Peyer's patch (tissue), 4 donors: ENCODE results near the gene GRID2. TPM values are rescaled to one million over a fixed set of nuclear protein-coding genes. Genes with fewer than 3 reads are reported as not detected.

Experiments
- DNase-seq, 3 donors: peaks; one replicate each; pipeline ENCODE4 v3.0.0-alpha.2; 2017 to 2019
- H3K27ac ChIP-seq, 4 donors: fragments of 200-600 bp; sonication (generic); one replicate each; pipeline ENCODE4 v1.5.1; 2016 to 2019
- H3K27me3 ChIP-seq, 2 donors: fragments of 200-600 bp; sonication (generic); one replicate each; pipeline ENCODE4 v1.5.1; 2019
- H3K36me3 ChIP-seq, 3 donors: fragments of 200-600 bp; sonication (generic); one replicate each; pipeline ENCODE4 v1.5.1; 2016 to 2019
- H3K4me1 ChIP-seq, 4 donors: fragments of 200-600 bp; sonication (generic); one replicate each; pipeline ENCODE4 v1.5.1; 2016 to 2019
- H3K4me3 ChIP-seq, 4 donors: fragments of 200-600 bp; sonication (generic); 1 replicate in 3 of 4; 2 replicates in 1 of 4; pipeline ENCODE4 v1.5.1; 2016 to 2019; ENCODE audit warnings: mild to moderate bottlenecking in 1 of 4
- H3K9me3 ChIP-seq, 4 donors: fragments of 200-600 bp; sonication (generic); one replicate each; pipeline ENCODE4 v1.5.1; 2016 to 2019; ENCODE audit warnings: mild to moderate bottlenecking in 1 of 4
- POLR2A ChIP-seq, 2 donors: fragments of 450-650 bp; IDR thresholded peaks; one replicate each; pipeline ENCODE4 v1.5.1; 2017; ENCODE audit warnings: antibody characterized with exemption in 2 of 2, mild to moderate bottlenecking in 2 of 2, moderate library complexity in 2 of 2
- total RNA-seq, 4 donors: library from RNA; depleted of rRNA; stranded (reverse); fragments of >200 nt; gene quantifications; one replicate each; pipeline ENCODE4 v1.1.0, GENCODE V29; 2016
- TF ChIP-seq, protein P1 (sequence below), 6 experiments: fragments of 450-650 bp in 4 of 6; fragments of 200-600 bp in 2 of 6; sonication (generic) in 1 of 6; IDR thresholded peaks; one replicate each; pipeline ENCODE4 v1.5.1; 2017 to 2019; ENCODE audit warnings: antibody characterized with exemption in 6 of 6, mild to moderate bottlenecking in 3 of 6, moderate library complexity in 1 of 6

Gene GRID2
- total RNA-seq, 4 donors from 2014 or later = 0.54 TPM; not detected in 3

- TF ChIP-seq, protein P1, sequence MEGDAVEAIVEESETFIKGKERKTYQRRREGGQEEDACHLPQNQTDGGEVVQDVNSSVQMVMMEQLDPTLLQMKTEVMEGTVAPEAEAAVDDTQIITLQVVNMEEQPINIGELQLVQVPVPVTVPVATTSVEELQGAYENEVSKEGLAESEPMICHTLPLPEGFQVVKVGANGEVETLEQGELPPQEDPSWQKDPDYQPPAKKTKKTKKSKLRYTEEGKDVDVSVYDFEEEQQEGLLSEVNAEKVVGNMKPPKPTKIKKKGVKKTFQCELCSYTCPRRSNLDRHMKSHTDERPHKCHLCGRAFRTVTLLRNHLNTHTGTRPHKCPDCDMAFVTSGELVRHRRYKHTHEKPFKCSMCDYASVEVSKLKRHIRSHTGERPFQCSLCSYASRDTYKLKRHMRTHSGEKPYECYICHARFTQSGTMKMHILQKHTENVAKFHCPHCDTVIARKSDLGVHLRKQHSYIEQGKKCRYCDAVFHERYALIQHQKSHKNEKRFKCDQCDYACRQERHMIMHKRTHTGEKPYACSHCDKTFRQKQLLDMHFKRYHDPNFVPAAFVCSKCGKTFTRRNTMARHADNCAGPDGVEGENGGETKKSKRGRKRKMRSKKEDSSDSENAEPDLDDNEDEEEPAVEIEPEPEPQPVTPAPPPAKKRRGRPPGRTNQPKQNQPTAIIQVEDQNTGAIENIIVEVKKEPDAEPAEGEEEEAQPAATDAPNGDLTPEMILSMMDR (IDR thresholded peaks at IDR 0.05) = no peak
- TF ChIP-seq POLR2A (IDR thresholded peaks at IDR 0.05) = no peak
- Histone ChIP-seq H3K4me1 (no peaks in the 10 kb centered on the region), H3K4me3 (no peak overlapping the region), H3K27ac (no peak overlapping the region), H3K9me3 (no peaks in the 10 kb centered on the region), H3K36me3 (no peaks in the 10 kb centered on the region), H3K27me3 (no peaks in the 10 kb centered on the region)
- no peak for DNase-seq
Observed at GRCh38 chr4:93319041-93319440, 1015.3 kb downstream of the GRID2 start.

- H3K4me3 ChIP-seq = no peak overlapping the region
- no peak overlapping the region for H3K27ac ChIP-seq
- no peak for TF ChIP-seq POLR2A (IDR thresholded peaks at IDR 0.05)
- TF ChIP-seq, protein P1 (IDR thresholded peaks at IDR 0.05) = no peak
- H3K9me3 ChIP-seq = no peaks in the 10 kb centered on the region
- no peaks in the 10 kb centered on the region for H3K27me3 ChIP-seq
- no peak for DNase-seq
- H3K36me3 ChIP-seq = no peaks in the 10 kb centered on the region
- H3K4me1 ChIP-seq = no peaks in the 10 kb centered on the region
Observed at GRCh38 chr4:93320356-93320755, 1016.6 kb downstream of the GRID2 start.

DNA sequence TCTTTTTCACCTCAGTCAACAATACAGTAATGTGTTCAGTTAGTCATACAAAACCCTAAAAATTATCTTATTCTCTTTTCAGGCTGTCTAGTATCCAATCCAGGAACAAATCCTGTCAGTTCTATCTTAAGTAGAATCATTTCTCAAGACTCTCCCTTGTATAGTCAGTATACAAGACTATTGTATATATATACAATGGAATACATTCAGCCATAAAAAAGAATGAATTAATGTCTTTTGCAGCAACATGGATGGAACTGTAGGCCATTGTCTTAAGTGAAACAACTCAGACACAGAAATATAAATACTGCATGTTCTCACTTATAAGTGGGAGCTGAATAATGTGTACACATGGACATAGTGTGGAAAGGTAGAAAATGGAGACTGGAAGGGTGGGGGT lies 1023.6 kb downstream of the GRID2 start:
- H3K4me3 ChIP-seq = no peak overlapping the region
- H3K36me3 ChIP-seq = no peaks in the 10 kb centered on the region
- no peaks in the 10 kb centered on the region for H3K9me3 ChIP-seq
- no peak for DNase-seq
- no peaks in the 10 kb centered on the region for H3K4me1 ChIP-seq
- H3K27me3 ChIP-seq = no peaks in the 10 kb centered on the region
- H3K27ac ChIP-seq = no peak overlapping the region
- TF ChIP-seq POLR2A (IDR thresholded peaks at IDR 0.05) = no peak
- TF ChIP-seq, protein P1 (IDR thresholded peaks at IDR 0.05) = no peak

- TF ChIP-seq, protein P1 (IDR thresholded peaks at IDR 0.05) = no peak
- TF ChIP-seq POLR2A (IDR thresholded peaks at IDR 0.05) = no peak
- Histone ChIP-seq H3K4me3 (no peak overlapping the region), H3K9me3 (no peaks in the 10 kb centered on the region), H3K27me3 (no peaks in the 10 kb centered on the region), H3K27ac (no peak overlapping the region), H3K4me1 (no peaks in the 10 kb centered on the region), H3K36me3 (no peaks in the 10 kb centered on the region)
- no peak for DNase-seq
Observed at GRCh38 chr4:93334003-93334402, 1030.2 kb downstream of the GRID2 start.

- Histone ChIP-seq H3K27me3 (no peaks in the 10 kb centered on the region), H3K27ac (no peak overlapping the region), H3K9me3 (no peaks in the 10 kb centered on the region), H3K4me1 (no peaks in the 10 kb centered on the region), H3K36me3 (no peaks in the 10 kb centered on the region), H3K4me3 (no peak overlapping the region)
- TF ChIP-seq, protein P1 (IDR thresholded peaks at IDR 0.05) = no peak
- TF ChIP-seq POLR2A (IDR thresholded peaks at IDR 0.05) = no peak
- DNase-seq = no peak
Observed at GRCh38 chr4:93337196-93337595, 1033.4 kb downstream of the GRID2 start.

DNA sequence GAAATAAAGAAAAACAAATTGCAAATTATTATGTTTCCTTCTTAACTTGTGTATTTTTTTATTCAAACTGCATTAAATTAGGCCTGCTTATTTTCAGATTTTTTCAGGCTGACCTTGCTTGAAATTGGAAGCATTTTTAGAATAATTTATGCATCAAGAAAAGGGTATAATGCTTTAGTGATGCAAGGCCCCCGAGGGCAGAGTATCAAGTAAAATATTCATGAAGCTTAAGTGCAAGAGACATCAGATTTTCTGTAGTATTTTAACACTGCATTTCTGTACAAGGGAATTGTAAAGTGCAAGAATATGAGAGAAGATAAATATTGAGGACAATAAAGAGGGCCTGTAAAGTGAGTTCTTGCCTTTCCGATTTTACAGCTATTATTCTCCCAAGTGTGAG lies 1039.0 kb downstream of the GRID2 start:
- Histone ChIP-seq H3K27me3 (no peaks in the 10 kb centered on the region), H3K27ac (no peak overlapping the region), H3K9me3 (no peaks in the 10 kb centered on the region), H3K36me3 (no peaks in the 10 kb centered on the region), H3K4me1 (no peaks in the 10 kb centered on the region), H3K4me3 (no peak overlapping the region)
- TF ChIP-seq, protein P1 (IDR thresholded peaks at IDR 0.05) = no peak
- TF ChIP-seq POLR2A (IDR thresholded peaks at IDR 0.05) = no peak
- DNase-seq = no peak
